Right atrium auricular region (tissue), 2 donors: ENCODE data around the gene OR2A25. TPM values are rescaled to one million over a fixed set of nuclear protein-coding genes. Genes with fewer than 3 reads are reported as not detected.
A peak's percentile ranks its signal among the peaks of the same experiment; 100 is the strongest.

Experiments used
- DNase-seq: peaks from one replicate; pipeline ENCODE4 v3.0.0-alpha.2; 2019; ENCODE audit warnings: low spot score
- H3K27ac ChIP-seq, 2 donors: fragments of 200-600 bp; sonication (generic); 1 replicate in 1 of 2; 2 replicates in 1 of 2; pipeline ENCODE4 v1.5.1; 2016 to 2019
- H3K27me3 ChIP-seq, 2 donors: fragments of 200-600 bp; sonication (generic); one replicate each; pipeline versions ENCODE4 v1.5.1 to v1.6.0; 2017 to 2019
- H3K36me3 ChIP-seq: fragments of 200-600 bp; sonication (generic); one replicate; pipeline ENCODE4 v1.5.1; 2016
- H3K4me1 ChIP-seq, 2 donors: fragments of 200-600 bp; sonication (generic); one replicate each; pipeline versions ENCODE4 v1.5.1 to v1.6.0; 2017 to 2019
- H3K4me3 ChIP-seq, 2 donors: fragments of 200-600 bp; sonication (generic); 1 replicate in 1 of 2; 2 replicates in 1 of 2; pipeline ENCODE4 v1.5.1; 2017 to 2019; ENCODE audit warnings: mild to moderate bottlenecking in 1 of 2, moderate library complexity in 1 of 2
- H3K9me3 ChIP-seq, 2 donors: fragments of 200-600 bp; sonication (generic); one replicate each; pipeline ENCODE4 v1.5.1; 2019
- CTCF ChIP-seq, 2 donors: fragments of 200-600 bp; sonication (generic); IDR thresholded peaks; one replicate each; pipeline ENCODE4 v1.5.1; 2019; ENCODE audit warnings: antibody characterized with exemption in 2 of 2
- total RNA-seq, 2 donors: library from RNA; depleted of rRNA; stranded (reverse); fragments of >200 nt; gene quantifications; one replicate each; pipeline ENCODE4 v1.1.0, GENCODE V29; 2016

OR2A25 gene
- not detected for total RNA-seq

GRCh38 chr7:144069511-144069910 lies at the start of gene OR2A25:
OR2A25 (plus strand) TSS chr7:144069811; CDS start chr7:144074220, 4,409 bp downstream.
- TF ChIP-seq CTCF (IDR thresholded peaks at IDR 0.05): no peak
- H3K4me1 ChIP-seq: no peaks in the 10 kb centered on the region
- no peaks in the 10 kb centered on the region for H3K27me3 ChIP-seq
- H3K9me3 ChIP-seq: no peaks in the 10 kb centered on the region
- DNase-seq: no peak
- no peak within 1 kb of the TSS for H3K27ac ChIP-seq
- no peaks in the 10 kb centered on the region for H3K36me3 ChIP-seq
- H3K4me3 ChIP-seq: no peak within 1 kb of the TSS

- Histone ChIP-seq H3K4me3 (no peak overlapping the region), H3K27me3 (no peaks in the 10 kb centered on the region), H3K4me1 (no peaks in the 10 kb centered on the region), H3K36me3 (no peaks in the 10 kb centered on the region), H3K9me3 (no peaks in the 10 kb centered on the region), H3K27ac (peak overlapping the region in 1 of 2 donors; percentile 53)
- DNase-seq: no peak
- no peak for TF ChIP-seq CTCF (IDR thresholded peaks at IDR 0.05)
These were observed 49.3 kb upstream of the OR2A25 start for GRCh38 chr7:144020340-144020739.

GRCh38 chr7:144022169-144022568 lies 47.4 kb upstream of the OR2A25 start:
- no peaks in the 10 kb centered on the region for H3K4me1 ChIP-seq
- no peaks in the 10 kb centered on the region for H3K36me3 ChIP-seq
- no peak for DNase-seq
- H3K27ac ChIP-seq: no peak overlapping the region
- no peak overlapping the region for H3K4me3 ChIP-seq
- H3K9me3 ChIP-seq: no peaks in the 10 kb centered on the region
- no peaks in the 10 kb centered on the region for H3K27me3 ChIP-seq
- no peak for TF ChIP-seq CTCF (IDR thresholded peaks at IDR 0.05)

GRCh38 chr7:144023171-144023827 lies 46.3 kb upstream of the OR2A25 start:
- H3K27me3 ChIP-seq: no peaks in the 10 kb centered on the region
- no peaks in the 10 kb centered on the region for H3K9me3 ChIP-seq
- no peak for TF ChIP-seq CTCF (IDR thresholded peaks at IDR 0.05)
- H3K4me1 ChIP-seq: no peaks in the 10 kb centered on the region
- H3K36me3 ChIP-seq: no peaks in the 10 kb centered on the region
- DNase-seq: no peak
- H3K4me3 ChIP-seq: no peak overlapping the region
- no peak overlapping the region for H3K27ac ChIP-seq

GRCh38 chr7:144024213-144024612 lies 45.4 kb upstream of the OR2A25 start:
- TF ChIP-seq CTCF (IDR thresholded peaks at IDR 0.05): no peak

More at GRCh38 chr7:144024213-144024612, 45.4 kb upstream of the OR2A25 start:
- Histone ChIP-seq H3K36me3 (no peaks in the 10 kb centered on the region), H3K4me3 (no peak overlapping the region), H3K4me1 (no peaks in the 10 kb centered on the region), H3K9me3 (no peaks in the 10 kb centered on the region), H3K27ac (no peak overlapping the region), H3K27me3 (no peaks in the 10 kb centered on the region)
- no peak for DNase-seq
